HG03439 (cell line): Measurements from ENCODE around the gene OR2T35.
"Not testable (repeated sequence)": the region's sequence is repeated elsewhere in the genome, so short reads cannot be mapped to it uniquely, and the experiment has no call there.

Experiments
- ATAC-seq: cut with Tn5 transposase; IDR thresholded peaks from one replicate; pipeline ENCODE4 v1.9.1; 2021; ENCODE audit warnings: mild to moderate bottlenecking, moderate library complexity; ENCODE audit not compliant: unreplicated experiment

The OR2T35 gene, protein sequence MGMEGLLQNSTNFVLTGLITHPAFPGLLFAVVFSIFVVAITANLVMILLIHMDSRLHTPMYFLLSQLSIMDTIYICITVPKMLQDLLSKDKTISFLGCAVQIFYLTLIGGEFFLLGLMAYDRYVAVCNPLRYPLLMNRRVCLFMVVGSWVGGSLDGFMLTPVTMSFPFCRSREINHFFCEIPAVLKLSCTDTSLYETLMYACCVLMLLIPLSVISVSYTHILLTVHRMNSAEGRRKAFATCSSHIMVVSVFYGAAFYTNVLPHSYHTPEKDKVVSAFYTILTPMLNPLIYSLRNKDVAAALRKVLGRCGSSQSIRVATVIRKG

DNA sequence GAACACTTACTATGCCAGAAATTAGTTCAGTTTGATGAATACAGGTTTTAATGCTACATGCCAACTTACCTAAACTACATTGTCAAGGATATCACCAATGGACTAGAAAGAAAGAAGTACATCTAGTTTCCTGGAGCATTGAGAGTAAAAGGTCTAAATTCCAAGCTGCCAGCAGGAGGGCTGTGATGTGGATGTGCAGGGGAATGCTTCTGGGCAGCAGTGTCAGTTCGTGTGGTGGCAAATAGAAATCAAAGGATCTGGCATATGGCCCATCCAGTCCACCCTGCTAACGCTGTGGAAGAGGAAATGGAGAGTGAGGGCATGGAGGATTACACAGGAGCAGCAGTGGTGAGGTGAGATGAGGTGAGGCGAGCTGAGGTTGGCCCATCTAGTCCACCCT, at the start of gene OR2T35:
Gene OR2T35, minus strand, starts transcription at position 101 of the 400 bp plus-strand sequence. CDS start 6,020 bp downstream, outside the sequence.
- ATAC-seq: not testable (repeated sequence)

DNA sequence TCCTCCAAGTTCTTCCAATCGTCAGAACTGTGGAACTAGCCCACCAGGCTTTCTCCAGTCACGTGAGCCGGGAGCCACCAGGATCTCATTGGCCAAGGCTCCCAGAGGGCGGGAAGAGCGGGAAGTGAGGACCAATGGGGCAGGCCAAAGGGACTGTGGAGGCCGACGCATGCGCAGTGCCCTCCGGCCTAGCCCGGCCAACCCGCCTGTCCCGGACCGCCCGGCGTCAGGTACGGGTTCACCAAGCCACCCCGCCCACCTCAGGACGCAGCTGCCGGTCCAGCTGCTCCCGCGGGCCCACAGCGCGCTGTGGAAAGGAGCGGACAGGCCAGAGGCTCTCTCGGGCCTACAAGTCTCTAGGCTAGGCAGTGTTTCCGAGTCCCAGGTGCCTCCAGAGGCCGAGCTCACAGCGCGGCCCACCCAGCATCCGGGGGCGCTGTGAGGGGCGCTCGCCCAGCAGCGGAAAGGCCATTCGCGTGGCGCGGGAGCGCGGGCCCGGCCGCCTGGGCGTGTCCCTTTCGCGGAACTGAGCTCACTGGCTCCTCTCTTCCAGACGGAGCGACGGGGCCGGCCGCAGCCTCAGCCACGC, 46.6 kb upstream of the OR2T35 start:
- no peak for ATAC-seq

GRCh38 chr1:248688527-248689298, 43.6 kb upstream of the OR2T35 start:
- ATAC-seq: no peak

DNA sequence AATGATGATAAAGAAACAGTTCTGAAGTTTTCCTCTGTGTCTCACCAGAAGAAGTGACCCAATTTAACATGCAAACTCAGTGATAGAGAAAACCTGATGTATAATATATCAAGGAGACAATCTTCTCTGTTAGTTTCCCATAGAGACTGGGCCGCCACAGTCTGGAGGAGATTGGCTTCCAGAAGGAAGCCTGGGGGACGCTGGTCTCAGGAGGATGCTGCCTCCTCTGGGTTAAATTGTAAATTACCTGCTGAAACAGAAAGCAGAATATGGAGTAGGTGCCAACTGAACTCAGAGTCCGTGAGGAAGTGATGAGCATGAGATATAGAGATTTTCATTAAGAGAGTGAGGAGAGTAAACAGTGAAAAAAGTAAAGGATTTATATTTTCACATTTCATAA, 41.7 kb upstream of the OR2T35 start:
- ATAC-seq: peak; percentile 88

DNA sequence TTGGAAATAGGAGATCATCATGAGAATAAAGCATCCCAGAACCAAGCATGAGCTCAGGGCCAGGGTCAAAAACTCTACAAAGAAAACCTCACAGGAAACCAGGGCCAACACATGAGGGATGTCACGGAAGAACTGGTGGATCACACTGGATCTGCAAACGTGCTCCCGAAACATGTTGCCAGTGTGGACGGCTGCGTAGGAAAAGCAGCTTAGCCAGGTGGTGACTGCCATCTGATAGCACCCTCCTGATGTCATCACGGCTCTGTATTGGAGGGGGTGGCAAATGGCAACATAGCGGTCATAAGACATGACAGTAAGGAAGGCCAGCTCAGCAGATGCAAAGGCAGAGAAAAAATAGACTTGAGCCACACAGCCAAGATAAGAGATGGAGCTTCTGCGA, 36.6 kb upstream of the OR2T35 start:
- no peak for ATAC-seq

DNA sequence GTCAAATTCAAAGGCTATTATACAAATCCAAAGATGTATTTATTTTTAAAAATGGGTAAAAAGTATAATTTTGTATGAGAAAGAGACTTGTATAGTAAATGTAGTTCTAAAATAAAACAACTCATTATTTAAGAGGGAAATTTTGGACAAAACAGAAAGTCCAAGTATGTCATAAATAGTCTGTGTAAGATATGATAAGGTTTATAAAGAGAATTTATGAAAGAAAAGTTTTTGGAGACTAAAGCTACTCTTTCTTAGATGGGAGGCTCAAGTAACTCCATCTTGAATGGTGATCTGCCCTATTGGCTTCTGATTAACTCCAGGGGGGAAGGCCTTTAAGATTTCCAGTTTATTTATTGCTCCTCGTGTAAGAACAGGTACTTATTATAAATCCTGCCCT, 24.9 kb upstream of the OR2T35 start:
- no peak for ATAC-seq

DNA sequence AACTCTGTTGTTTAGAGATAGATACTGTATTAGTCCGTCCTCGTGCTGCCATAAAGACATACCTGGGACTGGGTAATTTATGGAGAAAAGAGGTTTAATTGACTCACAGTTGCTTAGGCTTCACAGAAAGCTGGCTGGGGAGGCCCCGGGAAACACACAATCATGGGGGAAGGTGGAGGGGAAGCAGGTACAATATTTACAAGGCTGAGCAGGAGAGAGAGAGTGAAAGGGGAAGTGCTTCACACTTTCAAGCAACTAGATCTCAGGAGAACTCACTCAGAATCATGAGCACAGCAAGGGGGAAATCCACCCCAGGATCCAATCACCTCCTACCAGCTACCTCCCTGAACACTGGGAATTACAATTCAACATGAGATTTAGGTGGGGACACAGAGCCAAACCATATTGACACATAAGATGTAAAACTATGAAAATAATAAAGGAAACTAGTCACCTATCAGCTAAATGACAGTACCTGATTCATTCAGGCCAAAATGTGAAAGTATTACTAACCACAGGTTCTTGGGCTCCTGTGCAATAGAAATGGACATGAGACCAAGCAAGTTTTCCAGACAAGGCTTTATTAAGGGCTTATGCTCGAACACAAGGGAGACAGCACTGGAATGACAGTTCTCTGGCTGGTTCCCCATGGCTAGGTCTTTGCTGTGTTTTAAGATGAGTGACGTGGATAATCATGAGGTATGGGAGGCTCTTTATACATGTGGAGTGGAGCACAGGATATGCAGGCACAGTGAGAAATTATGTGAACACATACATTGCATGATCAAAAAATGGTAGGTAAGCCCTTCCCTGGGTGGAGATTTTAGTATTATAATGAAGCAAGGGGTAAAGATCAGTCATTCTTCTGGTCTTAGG, 18.6 kb upstream of the OR2T35 start:
- peak; percentile 88 for ATAC-seq

DNA sequence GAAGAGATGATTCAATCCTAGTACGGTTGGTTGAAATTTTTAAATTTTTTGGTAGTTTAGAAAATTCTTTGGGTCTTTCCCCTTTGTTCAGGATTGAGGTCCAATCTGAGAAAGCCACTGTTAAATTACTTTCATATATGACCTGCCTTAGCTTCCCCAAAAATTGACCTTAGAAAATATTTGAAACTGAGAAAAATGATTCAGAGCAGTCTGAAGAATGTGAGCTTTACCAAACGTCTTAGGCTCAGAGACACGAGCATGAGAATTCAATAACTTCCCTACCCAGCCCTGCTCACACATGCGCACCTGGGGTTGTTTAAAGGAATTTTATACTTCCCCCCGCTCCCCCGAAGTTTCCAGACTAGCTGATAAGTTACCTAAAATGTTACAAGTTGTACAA, 11.7 kb upstream of the OR2T35 start:
- not testable (repeated sequence) for ATAC-seq

- ATAC-seq: not testable (repeated sequence)
Measured at GRCh38 chr1:248655354-248655753, 10.3 kb upstream of the OR2T35 start, which contains the start of gene OR2T27. TSS of gene OR2T27 (minus strand) at chr1:248655528. CDS start at chr1:248650884, 4,644 bp downstream.

GRCh38 chr1:248648770-248649536, 3.9 kb upstream of the OR2T35 start:
- ATAC-seq: not testable (repeated sequence)

GRCh38 chr1:248642971-248643651, 2.0 kb downstream of the OR2T35 start:
- ATAC-seq: peak; percentile 49

DNA sequence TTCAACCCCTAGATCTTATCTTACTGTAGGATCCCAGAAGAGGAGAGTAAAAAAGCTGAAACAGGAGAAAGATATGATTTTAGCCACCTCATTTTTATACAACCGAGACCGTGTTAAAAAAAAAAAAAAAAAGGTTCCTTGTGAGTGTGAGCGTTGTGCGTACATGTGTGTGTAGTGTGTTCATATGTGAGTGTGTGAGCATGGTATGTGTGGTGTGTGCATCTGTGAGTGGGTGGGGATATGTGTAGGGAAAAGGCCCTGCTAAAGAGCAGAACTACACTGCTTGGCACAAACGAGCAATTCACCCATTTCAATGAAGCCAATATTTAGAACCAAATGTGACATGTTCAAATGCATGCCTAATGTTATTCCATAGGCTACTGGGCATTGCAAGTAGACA, 3.5 kb downstream of the OR2T35 start:
- peak; percentile 16 for ATAC-seq

DNA sequence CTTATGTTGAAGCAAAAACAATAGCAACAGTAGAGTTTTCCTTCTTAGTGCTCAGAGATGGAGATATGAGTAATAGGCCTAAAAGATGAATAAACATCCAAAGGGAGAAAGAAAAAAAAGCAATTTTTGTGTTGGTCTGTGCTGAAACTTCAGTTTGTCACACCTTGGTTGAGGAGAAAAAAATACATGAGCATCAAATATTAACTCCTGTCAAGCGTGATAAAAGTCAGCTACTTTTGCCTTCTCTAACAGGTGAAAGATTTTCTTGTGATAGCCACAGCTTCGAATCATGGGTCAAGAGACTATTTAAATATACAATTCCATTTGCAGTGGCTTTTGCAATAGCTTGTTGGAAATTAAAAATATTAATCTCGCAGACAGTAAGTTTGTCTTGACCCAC, 4.2 kb downstream of the OR2T35 start:
- ATAC-seq: peak; percentile 34

DNA sequence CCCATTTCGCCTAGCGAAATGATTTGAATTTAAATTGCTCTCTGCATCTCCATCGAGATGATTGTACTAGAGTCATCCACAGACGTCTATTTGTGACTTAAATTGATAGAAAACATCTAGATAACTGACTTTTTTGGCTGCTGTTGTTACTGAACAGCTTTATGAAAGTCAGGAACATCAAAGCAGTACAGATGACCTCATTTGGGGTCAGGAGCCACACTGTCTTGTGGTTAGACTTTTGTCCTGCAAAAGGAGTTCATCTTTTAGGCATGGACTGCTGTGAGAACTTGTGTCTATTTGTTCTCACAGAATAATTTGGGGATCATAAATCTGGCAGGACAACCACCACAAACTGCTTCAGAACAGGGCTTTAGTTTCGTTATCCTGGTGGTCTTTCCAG, 5.4 kb downstream of the OR2T35 start:
- peak; percentile 25 for ATAC-seq

- ATAC-seq: not testable (repeated sequence)
Measured at GRCh38 chr1:248636612-248637011, 8.5 kb downstream of the OR2T35 start.

DNA sequence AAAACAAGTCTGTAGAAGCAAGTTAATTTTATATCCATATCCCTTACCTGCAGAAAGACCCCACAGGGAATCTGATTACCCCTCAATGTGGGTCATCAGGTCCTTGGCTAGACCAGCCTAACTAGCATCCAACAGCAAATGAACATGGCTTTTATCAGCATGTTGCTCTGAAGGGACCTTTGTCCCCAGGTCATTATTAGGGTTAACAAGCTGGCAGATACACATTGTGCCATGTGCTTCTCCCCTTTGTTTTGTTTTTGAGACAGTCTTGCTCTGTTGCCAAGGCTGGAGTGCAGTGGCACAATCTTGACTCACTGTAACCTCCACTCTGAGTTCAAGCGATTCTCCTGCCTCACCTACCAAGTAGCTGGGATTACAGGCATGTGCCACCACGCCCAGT, 10.1 kb downstream of the OR2T35 start, which contains the start of gene OR2T11:
Gene OR2T11, minus strand, starts transcription at position 101 of the 400 bp plus-strand sequence. CDS start 7,963 bp downstream, outside the sequence.
- not testable (repeated sequence) for ATAC-seq

DNA sequence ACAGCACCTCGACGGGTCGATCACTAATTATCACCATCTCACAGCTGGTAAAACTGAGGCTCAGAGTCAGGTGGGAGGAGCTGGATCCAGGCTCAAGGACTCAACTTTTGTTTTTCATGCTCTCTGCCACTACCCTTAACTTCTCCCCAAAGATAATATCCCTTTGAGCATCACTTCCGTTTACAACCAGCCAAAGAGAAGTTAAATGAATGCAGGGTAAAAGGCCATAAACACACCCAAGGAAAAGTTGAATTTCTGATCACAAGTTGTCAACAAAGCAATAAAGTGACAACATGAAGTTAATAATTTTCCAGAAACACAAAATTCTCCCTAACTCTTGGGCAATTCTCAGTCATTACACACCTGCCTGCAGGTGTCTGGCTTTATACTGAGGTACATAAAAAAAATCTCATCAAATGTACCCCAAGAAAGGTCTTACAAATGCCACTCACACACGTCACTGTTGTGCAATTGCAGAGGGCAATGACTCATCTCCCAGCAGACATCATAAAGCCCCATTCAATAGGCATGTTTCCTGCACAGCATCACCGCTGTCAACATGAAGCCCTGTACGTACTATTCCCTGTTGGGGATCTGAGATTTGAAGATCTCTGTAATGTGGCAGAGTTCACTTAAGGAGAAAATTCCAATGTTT, 13.6 kb downstream of the OR2T35 start:
- no peak for ATAC-seq

DNA sequence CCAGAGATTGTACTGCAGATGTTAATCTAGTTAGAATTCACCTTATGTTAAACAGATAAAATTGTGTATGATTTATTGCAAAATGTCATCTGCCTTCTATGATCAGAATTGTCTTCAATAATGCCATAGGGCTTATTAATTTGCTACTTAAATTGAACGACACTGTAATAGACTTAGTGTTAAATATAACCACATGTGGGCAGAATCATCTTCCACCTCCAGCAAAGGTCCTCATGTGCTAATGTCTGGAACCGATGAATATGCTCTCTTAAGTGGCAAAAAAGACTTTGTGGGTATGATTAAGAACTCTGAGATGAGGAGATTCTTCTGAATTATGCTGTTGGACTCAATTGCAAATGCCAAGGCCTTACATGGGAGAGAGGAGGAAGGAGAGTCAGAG, 14.5 kb downstream of the OR2T35 start:
- ATAC-seq: no peak
